ENCODE measurements around the gene KCNQ5. TPM values are rescaled to one million over a fixed set of nuclear protein-coding genes. Genes with fewer than 3 reads are reported as not detected.
A peak's percentile ranks its signal among the peaks of the same experiment; 100 is the strongest.

Gene KCNQ5
- total RNA-seq, 1 donor from 2014 or later, result 2.1 TPM

- H3K27me3 ChIP-seq (ENCODE audit: control insufficient read depth, insufficient read depth, low read length), result no peaks in the 10 kb centered on the region
- H3K36me3 ChIP-seq (ENCODE audit: control insufficient read depth, insufficient read depth, low read length), result no peaks in the 10 kb centered on the region
- H3K4me3 ChIP-seq (ENCODE audit: low read depth, low read length), result no peak overlapping the region
- DNase-seq (ENCODE audit: low read depth), result no peak
- no peak for TF ChIP-seq CTCF (IDR thresholded peaks at IDR 0.05; ENCODE audit: insufficient read depth, low read length, severe bottlenecking)
- FAIRE-seq, result no peak
Measured at GRCh38 chr6:72943699-72944098, 321.8 kb downstream of the KCNQ5 start.

- no peaks in the 10 kb centered on the region for H3K27me3 ChIP-seq (ENCODE audit: control insufficient read depth, insufficient read depth, low read length)
- DNase-seq (ENCODE audit: low read depth), result no peak
- peak; percentile 50 for FAIRE-seq
- TF ChIP-seq CTCF (IDR thresholded peaks at IDR 0.05; ENCODE audit: insufficient read depth, low read length, severe bottlenecking), result no peak
- H3K4me3 ChIP-seq (ENCODE audit: low read depth, low read length), result no peak overlapping the region
- no peaks in the 10 kb centered on the region for H3K36me3 ChIP-seq (ENCODE audit: control insufficient read depth, insufficient read depth, low read length)
Measured at GRCh38 chr6:72944660-72945059, 322.8 kb downstream of the KCNQ5 start.

- no peak for TF ChIP-seq CTCF (IDR thresholded peaks at IDR 0.05; ENCODE audit: insufficient read depth, low read length, severe bottlenecking)
- no peak overlapping the region for H3K4me3 ChIP-seq (ENCODE audit: low read depth, low read length)
- DNase-seq (ENCODE audit: low read depth), result peak; percentile 38
- FAIRE-seq, result no peak
- no peaks in the 10 kb centered on the region for H3K36me3 ChIP-seq (ENCODE audit: control insufficient read depth, insufficient read depth, low read length)
- H3K27me3 ChIP-seq (ENCODE audit: control insufficient read depth, insufficient read depth, low read length), result no peaks in the 10 kb centered on the region
Measured at GRCh38 chr6:72946774-72947173, 324.9 kb downstream of the KCNQ5 start.

- no peaks in the 10 kb centered on the region for H3K27me3 ChIP-seq (ENCODE audit: control insufficient read depth, insufficient read depth, low read length)
- no peak for DNase-seq (ENCODE audit: low read depth)
- H3K36me3 ChIP-seq (ENCODE audit: control insufficient read depth, insufficient read depth, low read length), result no peaks in the 10 kb centered on the region
- no peak overlapping the region for H3K4me3 ChIP-seq (ENCODE audit: low read depth, low read length)
- FAIRE-seq, result no peak
- TF ChIP-seq CTCF (IDR thresholded peaks at IDR 0.05; ENCODE audit: insufficient read depth, low read length, severe bottlenecking), result no peak
Measured at GRCh38 chr6:72947534-72947933, 325.7 kb downstream of the KCNQ5 start.

- DNase-seq (ENCODE audit: low read depth) (no peak), FAIRE-seq (no peak)
- Histone ChIP-seq H3K4me3 (ENCODE audit: low read depth, low read length) (no peak overlapping the region), H3K36me3 (ENCODE audit: control insufficient read depth, insufficient read depth, low read length) (no peaks in the 10 kb centered on the region), H3K27me3 (ENCODE audit: control insufficient read depth, insufficient read depth, low read length) (no peaks in the 10 kb centered on the region)
- TF ChIP-seq CTCF (IDR thresholded peaks at IDR 0.05; ENCODE audit: insufficient read depth, low read length, severe bottlenecking), result no peak
Measured at GRCh38 chr6:72948153-72948552, 326.3 kb downstream of the KCNQ5 start.

GRCh38 chr6:72950114-72950860, 328.4 kb downstream of the KCNQ5 start:
- DNase-seq (ENCODE audit: low read depth), result peak; percentile 85
- no peak overlapping the region for H3K4me3 ChIP-seq (ENCODE audit: low read depth, low read length)
- FAIRE-seq, result peak; percentile 23
- no peaks in the 10 kb centered on the region for H3K36me3 ChIP-seq (ENCODE audit: control insufficient read depth, insufficient read depth, low read length)
- H3K27me3 ChIP-seq (ENCODE audit: control insufficient read depth, insufficient read depth, low read length), result no peaks in the 10 kb centered on the region
- TF ChIP-seq CTCF (IDR thresholded peaks at IDR 0.05; ENCODE audit: insufficient read depth, low read length, severe bottlenecking), result no peak

Data from bronchial epithelial cell (primary cell).